Karpas-422 (cell line): Measurements from ENCODE around the gene ZNF878. TPM values are rescaled to one million over a fixed set of nuclear protein-coding genes. Genes with fewer than 3 reads are reported as not detected.

Experiments used
- DNase-seq: peaks from one replicate; pipeline ENCODE4 v3.0.0-alpha.2; 2015
- H2AFZ ChIP-seq: fragments of 200-600 bp; sonication (generic); 2 replicates; pipeline ENCODE4 v1.6.1; 2014; ENCODE audit warnings: antibody characterized with exemption, low read length, mixed read lengths
- H3K27ac ChIP-seq: fragments of 200-600 bp; sonication (generic); 2 replicates; pipeline ENCODE4 v1.5.1; 2014; ENCODE audit warnings: mild to moderate bottlenecking, low read length, moderate library complexity
- H3K27me3 ChIP-seq: fragments of 200-600 bp; sonication (generic); 2 replicates; pipeline ENCODE4 v1.6.1; 2014; ENCODE audit warnings: low read length, mixed read lengths
- H3K36me3 ChIP-seq: fragments of 200-600 bp; sonication (generic); 2 replicates; pipeline ENCODE4 v1.6.1; 2014; ENCODE audit warnings: low read length, mixed read lengths; ENCODE audit not compliant: insufficient read depth
- H3K4me1 ChIP-seq: fragments of 200-600 bp; sonication (generic); 2 replicates; pipeline ENCODE4 v1.6.1; 2014; ENCODE audit warnings: mild to moderate bottlenecking, low read length, mixed read lengths
- H3K4me2 ChIP-seq: fragments of 200-600 bp; sonication (generic); 2 replicates; pipeline ENCODE4 v1.6.1; 2014; ENCODE audit warnings: low read length, low read depth, mild to moderate bottlenecking; ENCODE audit not compliant: poor library complexity, severe bottlenecking
- H3K4me3 ChIP-seq: fragments of 200-600 bp; sonication (generic); 2 replicates; pipeline ENCODE4 v1.5.1; 2014; ENCODE audit warnings: mild to moderate bottlenecking, antibody characterized with exemption, low read length, mixed read lengths
- H3K79me2 ChIP-seq: fragments of 200-600 bp; sonication (generic); 2 replicates; pipeline ENCODE4 v1.6.1; 2014; ENCODE audit warnings: mild to moderate bottlenecking, low read length, mixed read lengths
- H3K9ac ChIP-seq: fragments of 200-600 bp; sonication (generic); 2 replicates; pipeline ENCODE4 v1.6.0; 2014; ENCODE audit warnings: low read length
- H3K9me2 ChIP-seq: fragments of 200-600 bp; sonication (generic), shearing (Covaris generic); replicated peaks from 2 replicates; pipeline ENCODE4 v1.6.0; 2014; ENCODE audit warnings: mild to moderate bottlenecking, low read length, moderate library complexity; ENCODE audit not compliant: insufficient read depth
- H3K9me3 ChIP-seq: fragments of 300-700, 200-600 bp; sonication (generic); 2 replicates; pipeline ENCODE4 v1.6.1; 2014; ENCODE audit warnings: low read length, mixed read lengths
- H4K20me1 ChIP-seq: fragments of 200-600 bp; sonication (generic); 2 replicates; pipeline ENCODE4 v1.6.1; 2014; ENCODE audit warnings: mild to moderate bottlenecking, antibody characterized with exemption, low read length, low read depth; ENCODE audit not compliant: insufficient read depth
- small RNA-seq: library from RNA; depleted of rRNA; stranded (forward); fragments of <200 nt; gene quantifications from one replicate; pipeline ENCODE3, GENCODE V24; 2014
- total RNA-seq: library from RNA; depleted of rRNA; stranded (reverse); fragments of >200 nt; shearing (Covaris generic); gene quantifications from 2 replicates; pipeline ENCODE4 v1.2.3, GENCODE V29; 2014; ENCODE audit warnings: low replicate concordance; rRNA removed

Gene ZNF878
- total RNA-seq, 1 experiment from 2014 or later, result 0.71 TPM

GRCh38 chr19:12015015-12015752, 37.6 kb downstream of the ZNF878 start:
- Histone ChIP-seq H3K9ac (no peak overlapping the region), H3K4me3 (no peak overlapping the region), H3K79me2 (peaks cover 24% of the 10 kb centered on the region; the same call in 1 of the 2 replicates), H3K27ac (no peak overlapping the region), H3K27me3 (no peaks in the 10 kb centered on the region), H3K9me3 (peaks cover 42% of the 10 kb centered on the region), H3K4me2 (no peak overlapping the region), H3K4me1 (no peaks in the 10 kb centered on the region), H4K20me1 (no peaks in the 10 kb centered on the region), H2AFZ (no peak overlapping the region), H3K36me3 (peaks cover 68% of the 10 kb centered on the region), H3K9me2 (no peaks in the 10 kb centered on the region)
- peak; percentile 37 for DNase-seq

GRCh38 chr19:12000152-12000981, 52.4 kb downstream of the ZNF878 start:
- Histone ChIP-seq H3K79me2 (peaks cover 62% of the 10 kb centered on the region), H3K4me3 (no peak overlapping the region), H3K27ac (no peak overlapping the region), H3K36me3 (peaks cover 63% of the 10 kb centered on the region), H3K9me3 (peaks cover 18% of the 10 kb centered on the region), H4K20me1 (no peaks in the 10 kb centered on the region), H3K4me1 (peaks cover 5% of the 10 kb centered on the region), H3K27me3 (no peaks in the 10 kb centered on the region), H3K4me2 (no peak overlapping the region), H2AFZ (no peak overlapping the region), H3K9me2 (no peaks in the 10 kb centered on the region), H3K9ac (no peak overlapping the region)
- DNase-seq, result no peak

GRCh38 chr19:11995174-11995573, 57.6 kb downstream of the ZNF878 start:
- DNase-seq, result no peak
- no peak overlapping the region for H3K27ac ChIP-seq
- no peaks in the 10 kb centered on the region for H3K27me3 ChIP-seq
- peaks cover 4% of the 10 kb centered on the region for H3K4me1 ChIP-seq
- H2AFZ ChIP-seq, result no peak overlapping the region
- no peak overlapping the region for H3K9ac ChIP-seq
- peaks cover 93% of the 10 kb centered on the region for H3K79me2 ChIP-seq
- H3K4me2 ChIP-seq, result no peak overlapping the region
- no peaks in the 10 kb centered on the region for H4K20me1 ChIP-seq
- no peak overlapping the region for H3K4me3 ChIP-seq
- H3K9me3 ChIP-seq, result peaks cover 21% of the 10 kb centered on the region
- no peaks in the 10 kb centered on the region for H3K9me2 ChIP-seq
- H3K36me3 ChIP-seq, result peaks cover 73% of the 10 kb centered on the region

Small RNA genes within 50 kb of the gene (small RNA-seq; reads per million reads assigned to genes)
- gene RF00019 (not detected), gene RNA5SP464 (not detected), gene RNA5SP465 (not detected), gene RNA5SP466 (not detected)

Other genes starting within 250 kb of the ZNF878 start
- 19.2 and 19.6 TPM in 2 replicates for gene ZNF440, start 238.7 kb downstream of the ZNF878 start, total RNA-seq
- 16.5 and 19.4 TPM in 2 replicates for gene ZNF439, start 204.2 kb downstream of the ZNF878 start, total RNA-seq
- 6.6 and 12.9 TPM in 2 replicates for gene ZNF69, start 165.2 kb downstream of the ZNF878 start, total RNA-seq
- gene ZNF700, start 127.9 kb downstream of the ZNF878 start, total RNA-seq, result 15.8 and 29.9 TPM in 2 replicates
- 3.2 and 9.2 TPM in 2 replicates for gene ZNF763, start 87.9 kb downstream of the ZNF878 start, total RNA-seq
- 4.4 and 6.0 TPM in 2 replicates for gene ZNF433, start 17.3 kb downstream of the ZNF878 start, total RNA-seq
- 7.0 and 11.7 TPM in 2 replicates for gene ZNF844, start 11.8 kb upstream of the ZNF878 start, total RNA-seq
- 6.2 and 10.0 TPM in 2 replicates for gene ZNF20, start 87.4 kb upstream of the ZNF878 start, total RNA-seq
- 3.9 and 9.7 TPM in 2 replicates for gene ZNF625, start 103.8 kb upstream of the ZNF878 start, total RNA-seq
- gene ZNF136, start 110.1 kb upstream of the ZNF878 start, total RNA-seq, result 10.1 and 11.1 TPM in 2 replicates
- 12.6 and 14.1 TPM in 2 replicates for gene ZNF44, start 241.9 kb upstream of the ZNF878 start, total RNA-seq